OCI-LY1 (cell line): Measurements from ENCODE around the gene FAM53B.

Experiments
- CTCF ChIP-seq: fragments of 200-600 bp; sonication (generic), shearing (Covaris generic); IDR thresholded peaks from 2 replicates; pipeline ENCODE4 v1.5.1; 2017; ENCODE audit warnings: mild to moderate bottlenecking, antibody characterized with exemption, low read length, moderate library complexity, mixed read lengths
- EZH2 ChIP-seq: fragments of 200-600 bp; sonication (generic), shearing (Covaris generic); IDR thresholded peaks from 2 replicates; pipeline ENCODE4 v1.8.0; 2017; ENCODE audit warnings: borderline replicate concordance, mixed run types, mild to moderate bottlenecking, antibody characterized with exemption, low read length, moderate library complexity, mixed read lengths

- no peak for TF ChIP-seq CTCF
- TF ChIP-seq EZH2, result no peak
These were observed 90.1 kb downstream of the FAM53B start for GRCh38 chr10:124653811-124654651.
